GM23338 (cell line): ENCODE measurements around the gene GIMAP4. TPM values are rescaled to one million over a fixed set of nuclear protein-coding genes. Genes with fewer than 3 reads are reported as not detected.
A peak's percentile ranks its signal among the peaks of the same experiment; 100 is the strongest.

Experiments
- ATAC-seq: fragments of 200-7000 bp; cut with Tn5 transposase; 3 replicates; pipeline ENCODE4 v1.9.1; 2020
- DNase-seq: peaks from one replicate; pipeline ENCODE4 v3.0.0-alpha.2; 2015; ENCODE audit warnings: low spot score
- H2AFZ ChIP-seq: fragments of 200-600 bp; sonication (generic); 2 replicates; pipeline ENCODE4 v1.8.0; 2016; ENCODE audit warnings: antibody characterized with exemption, mild to moderate bottlenecking, moderate library complexity
- H3F3A ChIP-seq: fragments of 200-600 bp; sonication (generic); replicated peaks from 2 replicates; pipeline ENCODE4 v1.8.0; 2017; ENCODE audit warnings: antibody characterized with exemption, mixed run types, low read depth
- H3K27ac ChIP-seq: fragments of 200-600 bp; sonication (generic); 2 replicates; pipeline ENCODE4 v1.6.1; 2016; ENCODE audit warnings: low read depth
- H3K27me3 ChIP-seq: fragments of 200-600 bp; sonication (generic); 2 replicates; pipeline ENCODE4 v1.8.0; 2016; ENCODE audit warnings: mild to moderate bottlenecking, mixed run types, moderate library complexity; ENCODE audit not compliant: insufficient read depth
- H3K36me3 ChIP-seq: fragments of 200-600 bp; sonication (generic); 2 replicates; pipeline ENCODE4 v1.8.0; 2016; ENCODE audit warnings: mild to moderate bottlenecking; ENCODE audit not compliant: insufficient read depth
- H3K4me1 ChIP-seq: fragments of 200-600 bp; sonication (generic); 2 replicates; pipeline ENCODE4 v1.8.0; 2016; ENCODE audit warnings: mild to moderate bottlenecking, moderate library complexity; ENCODE audit not compliant: insufficient read depth
- H3K4me2 ChIP-seq: fragments of 200-600 bp; sonication (generic); 2 replicates; pipeline ENCODE4 v1.7.1; 2017; ENCODE audit warnings: mixed run types
- H3K4me3 ChIP-seq: fragments of 200-600 bp; sonication (generic); 2 replicates; pipeline ENCODE4 v1.6.1; 2016; ENCODE audit warnings: mixed run types
- H3K79me2 ChIP-seq: fragments of 200-600 bp; sonication (generic); replicated peaks from 2 replicates; pipeline ENCODE4 v1.8.0; 2017; ENCODE audit warnings: mild to moderate bottlenecking; ENCODE audit not compliant: insufficient read depth
- H3K9me2 ChIP-seq: fragments of 200-600 bp; sonication (generic); 2 replicates; pipeline ENCODE4 v1.8.0; 2017; ENCODE audit not compliant: insufficient read depth
- H4K20me1 ChIP-seq: fragments of 200-600 bp; sonication (generic); replicated peaks from 2 replicates; pipeline ENCODE4 v1.8.0; 2017; ENCODE audit warnings: mild to moderate bottlenecking; ENCODE audit not compliant: insufficient read depth
- H3K27ac Mint-ChIP-seq: 2 replicates; pipeline ENCODE4 v1.8.0; 2020; ENCODE audit warnings: inconsistent platforms, mild to moderate bottlenecking, moderate library complexity, mixed read lengths
- H3K27me3 Mint-ChIP-seq: 3 replicates; pipeline ENCODE4 v1.8.0; 2022; ENCODE audit warnings: low read depth, mild to moderate bottlenecking, moderate library complexity, mixed read lengths, inconsistent platforms; ENCODE audit not compliant: insufficient read depth, poor library complexity
- H3K36me3 Mint-ChIP-seq: 3 replicates; pipeline ENCODE4 v1.8.0; 2021; ENCODE audit warnings: low read depth, mild to moderate bottlenecking, inconsistent platforms, moderate library complexity, mixed read lengths
- H3K4me1 Mint-ChIP-seq: 3 replicates; pipeline ENCODE4 v1.8.0; 2020; ENCODE audit warnings: mild to moderate bottlenecking, inconsistent platforms, mixed read lengths
- H3K4me3 Mint-ChIP-seq: 3 replicates; pipeline ENCODE4 v1.8.0; 2021; ENCODE audit warnings: moderate library complexity, mild to moderate bottlenecking, inconsistent platforms, mixed read lengths
- H3K9me3 Mint-ChIP-seq: 3 replicates; pipeline ENCODE4 v1.8.0; 2020; ENCODE audit warnings: moderate library complexity, mild to moderate bottlenecking, inconsistent platforms, mixed read lengths
- CREB1 ChIP-seq: fragments of 250-450 bp; sonication (Bioruptor Pico); IDR thresholded peaks from 2 replicates; pipeline ENCODE4 v1.5.0; 2020; ENCODE audit warnings: low read depth, mild to moderate bottlenecking, moderate library complexity
- EZH2 ChIP-seq: fragments of 200-600 bp; sonication (generic); IDR thresholded peaks from one replicate; pipeline ENCODE4 v1.8.0; 2017; ENCODE audit warnings: antibody characterized with exemption, mild to moderate bottlenecking, low read depth; ENCODE audit not compliant: unreplicated experiment
- EZH2phosphoT487 ChIP-seq: fragments of 200-600 bp; sonication (generic); IDR thresholded peaks from one replicate; pipeline ENCODE4 v1.8.1; 2018; ENCODE audit warnings: antibody characterized with exemption; ENCODE audit not compliant: unreplicated experiment
- JUNB ChIP-seq: IDR thresholded peaks from one replicate; pipeline ENCODE4 v1.6.1; 2016; ENCODE audit warnings: antibody characterized with exemption; ENCODE audit not compliant: unreplicated experiment
- NANOG ChIP-seq: IDR thresholded peaks from 2 replicates; pipeline ENCODE4 v1.6.1; 2016; ENCODE audit warnings: antibody characterized with exemption, borderline replicate concordance
- POLR2AphosphoS5 ChIP-seq: IDR thresholded peaks from 2 replicates; pipeline ENCODE4 v1.6.1; 2016; ENCODE audit warnings: antibody characterized with exemption, low read depth
- STAT1 ChIP-seq: IDR thresholded peaks from one replicate; pipeline ENCODE4 v1.6.1; 2016; ENCODE audit warnings: antibody characterized with exemption; ENCODE audit not compliant: unreplicated experiment
- ZNF114 ChIP-seq: fragments of 250-450 bp; sonication (Bioruptor Pico); IDR thresholded peaks from 2 replicates; pipeline ENCODE4 v1.5.0; 2020; ENCODE audit warnings: mild to moderate bottlenecking, moderate library complexity
- ZNF331 ChIP-seq: fragments of 250-450 bp; sonication (Bioruptor Pico); IDR thresholded peaks from 2 replicates; pipeline ENCODE4 v1.5.0; 2020; ENCODE audit warnings: low read depth, mild to moderate bottlenecking, moderate library complexity
- polyA plus RNA-seq: library from polyadenylated mRNA; unstranded; fragments of >200 nt; fragmentation: Nextera tagmentation; extraction: Ambion mirVana; gene quantifications from 2 replicates; pipeline ENCODE4 v1.2.1, GENCODE V29; 2016
- total RNA-seq: library from RNA; depleted of rRNA; stranded (reverse); fragments of >200 nt; shearing (Covaris generic); gene quantifications from 2 replicates; pipeline ENCODE4 v1.2.3, GENCODE V29; 2014
- TF ChIP-seq, protein P1 (sequence below): IDR thresholded peaks from 2 replicates; pipeline ENCODE4 v1.6.1; 2016; ENCODE audit warnings: antibody characterized with exemption
- TF ChIP-seq, protein P2 (sequence below): fragments of 250-450 bp; sonication (Bioruptor Pico); IDR thresholded peaks from 2 replicates; pipeline ENCODE4 v1.5.0; 2020; ENCODE audit warnings: mild to moderate bottlenecking, moderate library complexity
- TF ChIP-seq, protein P3 (sequence below): IDR thresholded peaks from one replicate; pipeline ENCODE4 v1.6.1; 2018; ENCODE audit warnings: antibody characterized with exemption; ENCODE audit not compliant: unreplicated experiment
- TF ChIP-seq, protein P4 (sequence below), 2 experiments: fragments of 200-600 bp in 1 of 2; sonication (generic) in 1 of 2; conservative IDR thresholded peaks; 2 replicates each; pipeline versions ENCODE4 v1.5.1 to v1.6.1; 2016 to 2017; ENCODE audit warnings: antibody characterized with exemption in 2 of 2, low read depth in 2 of 2, mild to moderate bottlenecking in 2 of 2, moderate library complexity in 1 of 2

GIMAP4 gene
- total and polyA plus RNA-seq, 2 experiments from 2014 or later: not detected

DNA sequence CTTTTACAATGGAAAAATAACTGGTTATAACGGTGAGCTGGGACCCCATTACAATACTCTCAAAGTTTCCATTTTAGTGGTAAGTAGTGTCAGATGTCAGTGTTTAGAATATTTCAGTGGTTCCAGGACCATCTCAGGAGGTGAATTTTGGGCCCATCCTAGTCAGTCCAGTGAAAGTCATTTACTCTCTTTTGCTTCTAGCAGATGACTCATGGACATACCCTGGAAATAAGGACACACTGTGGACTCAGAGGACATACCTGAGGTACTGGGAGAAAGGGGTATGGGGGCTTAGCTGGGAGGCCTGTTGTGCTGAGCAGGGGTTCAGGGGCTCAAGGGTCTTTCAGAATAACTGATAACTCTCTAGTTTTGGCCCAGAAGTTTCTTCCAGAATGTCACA is 618 bp upstream of the GIMAP4 start:
- no peaks in the 10 kb centered on the region for H3F3A ChIP-seq
- Mint-ChIP-seq H3K4me1 (peaks cover 40% of the 10 kb centered on the region), H3K9me3 (peaks cover 3% of the 10 kb centered on the region; the same call in 1 of the 3 replicates), H3K27ac (no peak overlapping the region; the same call in 1 of the 2 replicates), H3K27me3 (peaks cover 2% of the 10 kb centered on the region), H3K36me3 (no peaks in the 10 kb centered on the region), H3K4me3 (no peak overlapping the region)
- H3K9me2 ChIP-seq: no peaks in the 10 kb centered on the region; the same call in 1 of the 2 replicates
- DNase-seq (no peak), ATAC-seq (no peak; the same call in 2 of the 3 replicates)
- no peak overlapping the region for H3K4me3 ChIP-seq
- H3K4me1 ChIP-seq: peaks cover 43% of the 10 kb centered on the region
- H3K79me2 ChIP-seq: no peaks in the 10 kb centered on the region
- no peaks in the 10 kb centered on the region for H4K20me1 ChIP-seq
- no peak overlapping the region for H3K27ac ChIP-seq
- TF ChIP-seq, protein P1, sequence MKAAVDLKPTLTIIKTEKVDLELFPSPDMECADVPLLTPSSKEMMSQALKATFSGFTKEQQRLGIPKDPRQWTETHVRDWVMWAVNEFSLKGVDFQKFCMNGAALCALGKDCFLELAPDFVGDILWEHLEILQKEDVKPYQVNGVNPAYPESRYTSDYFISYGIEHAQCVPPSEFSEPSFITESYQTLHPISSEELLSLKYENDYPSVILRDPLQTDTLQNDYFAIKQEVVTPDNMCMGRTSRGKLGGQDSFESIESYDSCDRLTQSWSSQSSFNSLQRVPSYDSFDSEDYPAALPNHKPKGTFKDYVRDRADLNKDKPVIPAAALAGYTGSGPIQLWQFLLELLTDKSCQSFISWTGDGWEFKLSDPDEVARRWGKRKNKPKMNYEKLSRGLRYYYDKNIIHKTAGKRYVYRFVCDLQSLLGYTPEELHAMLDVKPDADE: no peak
- TF ChIP-seq NANOG (no peak), CREB1 (CRISPR knock-in tag) (no peak), ZNF331 (CRISPR knock-in tag) (no peak), POLR2AphosphoS5 (no peak), STAT1 (no peak), EZH2phosphoT487 (no peak), ZNF114 (CRISPR knock-in tag) (no peak), EZH2 (no peak), JUNB (no peak)
- TF ChIP-seq, protein P2, sequence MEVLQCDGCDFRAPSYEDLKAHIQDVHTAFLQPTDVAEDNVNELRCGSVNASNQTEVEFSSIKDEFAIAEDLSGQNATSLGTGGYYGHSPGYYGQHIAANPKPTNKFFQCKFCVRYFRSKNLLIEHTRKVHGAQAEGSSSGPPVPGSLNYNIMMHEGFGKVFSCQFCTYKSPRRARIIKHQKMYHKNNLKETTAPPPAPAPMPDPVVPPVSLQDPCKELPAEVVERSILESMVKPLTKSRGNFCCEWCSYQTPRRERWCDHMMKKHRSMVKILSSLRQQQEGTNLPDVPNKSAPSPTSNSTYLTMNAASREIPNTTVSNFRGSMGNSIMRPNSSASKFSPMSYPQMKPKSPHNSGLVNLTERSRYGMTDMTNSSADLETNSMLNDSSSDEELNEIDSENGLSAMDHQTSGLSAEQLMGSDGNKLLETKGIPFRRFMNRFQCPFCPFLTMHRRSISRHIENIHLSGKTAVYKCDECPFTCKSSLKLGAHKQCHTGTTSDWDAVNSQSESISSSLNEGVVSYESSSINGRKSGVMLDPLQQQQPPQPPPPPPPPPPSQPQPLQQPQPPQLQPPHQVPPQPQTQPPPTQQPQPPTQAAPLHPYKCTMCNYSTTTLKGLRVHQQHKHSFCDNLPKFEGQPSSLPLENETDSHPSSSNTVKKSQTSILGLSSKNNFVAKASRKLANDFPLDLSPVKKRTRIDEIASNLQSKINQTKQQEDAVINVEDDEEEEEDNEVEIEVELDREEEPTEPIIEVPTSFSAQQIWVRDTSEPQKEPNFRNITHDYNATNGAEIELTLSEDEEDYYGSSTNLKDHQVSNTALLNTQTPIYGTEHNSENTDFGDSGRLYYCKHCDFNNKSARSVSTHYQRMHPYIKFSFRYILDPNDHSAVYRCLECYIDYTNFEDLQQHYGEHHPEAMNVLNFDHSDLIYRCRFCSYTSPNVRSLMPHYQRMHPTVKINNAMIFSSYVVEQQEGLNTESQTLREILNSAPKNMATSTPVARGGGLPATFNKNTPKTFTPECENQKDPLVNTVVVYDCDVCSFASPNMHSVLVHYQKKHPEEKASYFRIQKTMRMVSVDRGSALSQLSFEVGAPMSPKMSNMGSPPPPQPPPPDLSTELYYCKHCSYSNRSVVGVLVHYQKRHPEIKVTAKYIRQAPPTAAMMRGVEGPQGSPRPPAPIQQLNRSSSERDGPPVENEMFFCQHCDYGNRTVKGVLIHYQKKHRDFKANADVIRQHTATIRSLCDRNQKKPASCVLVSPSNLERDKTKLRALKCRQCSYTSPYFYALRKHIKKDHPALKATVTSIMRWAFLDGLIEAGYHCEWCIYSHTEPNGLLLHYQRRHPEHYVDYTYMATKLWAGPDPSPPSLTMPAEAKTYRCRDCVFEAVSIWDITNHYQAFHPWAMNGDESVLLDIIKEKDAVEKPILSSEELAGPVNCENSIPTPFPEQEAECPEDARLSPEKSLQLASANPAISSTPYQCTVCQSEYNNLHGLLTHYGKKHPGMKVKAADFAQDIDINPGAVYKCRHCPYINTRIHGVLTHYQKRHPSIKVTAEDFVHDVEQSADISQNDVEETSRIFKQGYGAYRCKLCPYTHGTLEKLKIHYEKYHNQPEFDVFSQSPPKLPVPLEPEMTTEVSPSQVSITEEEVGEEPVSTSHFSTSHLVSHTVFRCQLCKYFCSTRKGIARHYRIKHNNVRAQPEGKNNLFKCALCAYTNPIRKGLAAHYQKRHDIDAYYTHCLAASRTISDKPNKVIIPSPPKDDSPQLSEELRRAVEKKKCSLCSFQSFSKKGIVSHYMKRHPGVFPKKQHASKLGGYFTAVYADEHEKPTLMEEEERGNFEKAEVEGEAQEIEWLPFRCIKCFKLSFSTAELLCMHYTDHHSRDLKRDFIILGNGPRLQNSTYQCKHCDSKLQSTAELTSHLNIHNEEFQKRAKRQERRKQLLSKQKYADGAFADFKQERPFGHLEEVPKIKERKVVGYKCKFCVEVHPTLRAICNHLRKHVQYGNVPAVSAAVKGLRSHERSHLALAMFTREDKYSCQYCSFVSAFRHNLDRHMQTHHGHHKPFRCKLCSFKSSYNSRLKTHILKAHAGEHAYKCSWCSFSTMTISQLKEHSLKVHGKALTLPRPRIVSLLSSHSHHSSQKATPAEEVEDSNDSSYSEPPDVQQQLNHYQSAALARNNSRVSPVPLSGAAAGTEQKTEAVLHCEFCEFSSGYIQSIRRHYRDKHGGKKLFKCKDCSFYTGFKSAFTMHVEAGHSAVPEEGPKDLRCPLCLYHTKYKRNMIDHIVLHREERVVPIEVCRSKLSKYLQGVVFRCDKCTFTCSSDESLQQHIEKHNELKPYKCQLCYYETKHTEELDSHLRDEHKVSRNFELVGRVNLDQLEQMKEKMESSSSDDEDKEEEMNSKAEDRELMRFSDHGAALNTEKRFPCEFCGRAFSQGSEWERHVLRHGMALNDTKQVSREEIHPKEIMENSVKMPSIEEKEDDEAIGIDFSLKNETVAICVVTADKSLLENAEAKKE (CRISPR knock-in tag): no peak
- TF ChIP-seq, protein P3, sequence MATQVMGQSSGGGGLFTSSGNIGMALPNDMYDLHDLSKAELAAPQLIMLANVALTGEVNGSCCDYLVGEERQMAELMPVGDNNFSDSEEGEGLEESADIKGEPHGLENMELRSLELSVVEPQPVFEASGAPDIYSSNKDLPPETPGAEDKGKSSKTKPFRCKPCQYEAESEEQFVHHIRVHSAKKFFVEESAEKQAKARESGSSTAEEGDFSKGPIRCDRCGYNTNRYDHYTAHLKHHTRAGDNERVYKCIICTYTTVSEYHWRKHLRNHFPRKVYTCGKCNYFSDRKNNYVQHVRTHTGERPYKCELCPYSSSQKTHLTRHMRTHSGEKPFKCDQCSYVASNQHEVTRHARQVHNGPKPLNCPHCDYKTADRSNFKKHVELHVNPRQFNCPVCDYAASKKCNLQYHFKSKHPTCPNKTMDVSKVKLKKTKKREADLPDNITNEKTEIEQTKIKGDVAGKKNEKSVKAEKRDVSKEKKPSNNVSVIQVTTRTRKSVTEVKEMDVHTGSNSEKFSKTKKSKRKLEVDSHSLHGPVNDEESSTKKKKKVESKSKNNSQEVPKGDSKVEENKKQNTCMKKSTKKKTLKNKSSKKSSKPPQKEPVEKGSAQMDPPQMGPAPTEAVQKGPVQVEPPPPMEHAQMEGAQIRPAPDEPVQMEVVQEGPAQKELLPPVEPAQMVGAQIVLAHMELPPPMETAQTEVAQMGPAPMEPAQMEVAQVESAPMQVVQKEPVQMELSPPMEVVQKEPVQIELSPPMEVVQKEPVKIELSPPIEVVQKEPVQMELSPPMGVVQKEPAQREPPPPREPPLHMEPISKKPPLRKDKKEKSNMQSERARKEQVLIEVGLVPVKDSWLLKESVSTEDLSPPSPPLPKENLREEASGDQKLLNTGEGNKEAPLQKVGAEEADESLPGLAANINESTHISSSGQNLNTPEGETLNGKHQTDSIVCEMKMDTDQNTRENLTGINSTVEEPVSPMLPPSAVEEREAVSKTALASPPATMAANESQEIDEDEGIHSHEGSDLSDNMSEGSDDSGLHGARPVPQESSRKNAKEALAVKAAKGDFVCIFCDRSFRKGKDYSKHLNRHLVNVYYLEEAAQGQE: no peak
- TF ChIP-seq, protein P4, sequence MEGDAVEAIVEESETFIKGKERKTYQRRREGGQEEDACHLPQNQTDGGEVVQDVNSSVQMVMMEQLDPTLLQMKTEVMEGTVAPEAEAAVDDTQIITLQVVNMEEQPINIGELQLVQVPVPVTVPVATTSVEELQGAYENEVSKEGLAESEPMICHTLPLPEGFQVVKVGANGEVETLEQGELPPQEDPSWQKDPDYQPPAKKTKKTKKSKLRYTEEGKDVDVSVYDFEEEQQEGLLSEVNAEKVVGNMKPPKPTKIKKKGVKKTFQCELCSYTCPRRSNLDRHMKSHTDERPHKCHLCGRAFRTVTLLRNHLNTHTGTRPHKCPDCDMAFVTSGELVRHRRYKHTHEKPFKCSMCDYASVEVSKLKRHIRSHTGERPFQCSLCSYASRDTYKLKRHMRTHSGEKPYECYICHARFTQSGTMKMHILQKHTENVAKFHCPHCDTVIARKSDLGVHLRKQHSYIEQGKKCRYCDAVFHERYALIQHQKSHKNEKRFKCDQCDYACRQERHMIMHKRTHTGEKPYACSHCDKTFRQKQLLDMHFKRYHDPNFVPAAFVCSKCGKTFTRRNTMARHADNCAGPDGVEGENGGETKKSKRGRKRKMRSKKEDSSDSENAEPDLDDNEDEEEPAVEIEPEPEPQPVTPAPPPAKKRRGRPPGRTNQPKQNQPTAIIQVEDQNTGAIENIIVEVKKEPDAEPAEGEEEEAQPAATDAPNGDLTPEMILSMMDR (conservative IDR thresholded peaks at IDR 0.05; ENCODE audit: low read depth in 2 of 2): no peak
- H2AFZ ChIP-seq: no peak overlapping the region; the same call in 1 of the 2 replicates
- no peaks in the 10 kb centered on the region for H3K36me3 ChIP-seq
- peak overlapping the region; percentile 56 for H3K4me2 ChIP-seq
- H3K27me3 ChIP-seq: no peaks in the 10 kb centered on the region
